GM20000 (cell line): ENCODE data around the gene MECR.
A peak's percentile ranks its signal among the peaks of the same experiment; 100 is the strongest.
"Not testable (repeated sequence)": the region's sequence is repeated elsewhere in the genome, so short reads cannot be mapped to it uniquely, and the experiment has no call there.

Experiments used
- DNase-seq: peaks from one replicate; pipeline ENCODE4 v3.0.0; 2012; ENCODE audit warnings: low spot score
- CTCF ChIP-seq: IDR thresholded peaks from 2 replicates; pipeline ENCODE4 v1.5.1; 2012; ENCODE audit warnings: mild to moderate bottlenecking, control low read depth; ENCODE audit errors: extremely low read depth, missing control alignments

MECR gene

GRCh38 chr1:29238620-29239002, 7.9 kb upstream of the MECR start:
- no peak for TF ChIP-seq CTCF

GRCh38 chr1:29237852-29238619, 7.3 kb upstream of the MECR start:
- no peak for TF ChIP-seq CTCF
- DNase-seq: peak; percentile 66

More at GRCh38 chr1:29238620-29239002, 7.9 kb upstream of the MECR start:
- DNase-seq: no peak

GRCh38 chr1:29237129-29237821, 6.5 kb upstream of the MECR start:
- peak; percentile 64 for DNase-seq

GRCh38 chr1:29236712-29237128, 6.0 kb upstream of the MECR start:
- DNase-seq: no peak

More at GRCh38 chr1:29237129-29237821, 6.5 kb upstream of the MECR start:
- TF ChIP-seq CTCF: no peak

GRCh38 chr1:29235955-29236711, 5.4 kb upstream of the MECR start, which contains the start of gene PTPRU:
TSS of gene PTPRU (plus strand) at chr1:29236522. CDS start at chr1:29236645, 123 bp downstream.
- peak; percentile 97 for DNase-seq
- TF ChIP-seq CTCF: peak; percentile 91

More at GRCh38 chr1:29236712-29237128, 6.0 kb upstream of the MECR start:
- TF ChIP-seq CTCF: no peak

GRCh38 chr1:29234881-29235280, 4.1 kb upstream of the MECR start:
- not testable (repeated sequence) for DNase-seq

GRCh38 chr1:29234471-29234870, 3.7 kb upstream of the MECR start:
- TF ChIP-seq CTCF: no peak
- no peak for DNase-seq
